Progenitor cell of endocrine pancreas (in vitro differentiated cells): ENCODE results near the gene MTMR12. TPM values are rescaled to one million over a fixed set of nuclear protein-coding genes. Genes with fewer than 3 reads are reported as not detected.

Experiments used
- DNase-seq: peaks from one replicate; pipeline ENCODE4 v3.0.0; 2021; ENCODE audit warnings: low spot score; ENCODE audit not compliant: unreplicated experiment
- H3K27ac Mint-ChIP-seq: 2 replicates; pipeline ENCODE4 v1.8.0; 2021; ENCODE audit warnings: mild to moderate bottlenecking, moderate library complexity, mixed read lengths
- H3K27me3 Mint-ChIP-seq: 2 replicates; pipeline ENCODE4 v1.8.0; 2021; ENCODE audit warnings: mixed read lengths
- H3K36me3 Mint-ChIP-seq: 2 replicates; pipeline ENCODE4 v1.8.0; 2022; ENCODE audit warnings: mixed read lengths; ENCODE audit not compliant: insufficient read depth
- H3K4me1 Mint-ChIP-seq: 2 replicates; pipeline ENCODE4 v1.8.0; 2021; ENCODE audit warnings: low read depth, mixed read lengths
- H3K4me3 Mint-ChIP-seq: 2 replicates; pipeline ENCODE4 v1.8.0; 2021; ENCODE audit warnings: low read depth, mild to moderate bottlenecking, moderate library complexity, mixed read lengths
- H3K9me3 Mint-ChIP-seq: 2 replicates; pipeline ENCODE4 v1.8.0; 2021; ENCODE audit warnings: low read depth, mixed read lengths
- CTCF ChIP-seq: fragments of 200-600 bp; sonication (generic); IDR thresholded peaks from one replicate; pipeline ENCODE4 v1.5.0; 2021; ENCODE audit warnings: antibody characterized with exemption, mild to moderate bottlenecking; ENCODE audit not compliant: unreplicated experiment
- long read RNA-seq: library from polyadenylated mRNA; unstranded; transcript quantifications from one replicate; pipeline ENCODE4 v2.0.0, GENCODE V29; 2020
- total RNA-seq: library from RNA; stranded (reverse); gene quantifications from 2 replicates; pipeline ENCODE4 v1.2.1, GENCODE V29; 2021

Gene MTMR12
- total RNA-seq = 30.6 and 30.9 TPM in 2 replicates
- long read RNA-seq, full-length matches to known transcripts = 4 of 15 reads
- long read RNA-seq, partial matches to known transcripts = 0 of 15 reads
- long read RNA-seq, other reads (novel, unspliced or antisense) = 11 of 15 reads

GRCh38 chr5:32312595-32313332, at the start of gene MTMR12:
Gene MTMR12, minus strand, starts transcription at chr5:32312939. Its CDS starts 101 bp downstream, at chr5:32312838.
- H3K27ac Mint-ChIP-seq = peak within 1 kb of the TSS; percentile 97
- H3K27me3 Mint-ChIP-seq = no peaks in the 10 kb centered on the region
- TF ChIP-seq CTCF = no peak
- peaks cover 4% of the 10 kb centered on the region for H3K36me3 Mint-ChIP-seq
- H3K4me3 Mint-ChIP-seq = peak within 1 kb of the TSS; percentile 90
- peak; percentile 99 for DNase-seq
- no peaks in the 10 kb centered on the region for H3K9me3 Mint-ChIP-seq
- H3K4me1 Mint-ChIP-seq = peaks cover 29% of the 10 kb centered on the region

GRCh38 chr5:32362527-32362926, 49.8 kb upstream of the MTMR12 start:
- H3K36me3 Mint-ChIP-seq = peaks cover 29% of the 10 kb centered on the region
- no peak overlapping the region for H3K4me3 Mint-ChIP-seq
- no peaks in the 10 kb centered on the region for H3K4me1 Mint-ChIP-seq
- H3K27ac Mint-ChIP-seq = no peak overlapping the region
- TF ChIP-seq CTCF = no peak
- DNase-seq = no peak
- H3K9me3 Mint-ChIP-seq = no peaks in the 10 kb centered on the region
- no peaks in the 10 kb centered on the region for H3K27me3 Mint-ChIP-seq

- Mint-ChIP-seq H3K36me3 (peaks cover 34% of the 10 kb centered on the region), H3K9me3 (no peaks in the 10 kb centered on the region), H3K27ac (peak overlapping the region; percentile 5), H3K4me3 (no peak overlapping the region), H3K27me3 (no peaks in the 10 kb centered on the region), H3K4me1 (no peaks in the 10 kb centered on the region)
- DNase-seq = no peak
- TF ChIP-seq CTCF = no peak
Observed at GRCh38 chr5:32360906-32361305, 48.2 kb upstream of the MTMR12 start.

GRCh38 chr5:32358611-32359010, 45.9 kb upstream of the MTMR12 start:
- DNase-seq = no peak
- peaks cover 41% of the 10 kb centered on the region for H3K36me3 Mint-ChIP-seq
- no peak overlapping the region for H3K4me3 Mint-ChIP-seq
- H3K27ac Mint-ChIP-seq = no peak overlapping the region
- H3K4me1 Mint-ChIP-seq = no peaks in the 10 kb centered on the region
- no peaks in the 10 kb centered on the region for H3K27me3 Mint-ChIP-seq
- no peaks in the 10 kb centered on the region for H3K9me3 Mint-ChIP-seq
- no peak for TF ChIP-seq CTCF

GRCh38 chr5:32357658-32358057, 44.9 kb upstream of the MTMR12 start:
- no peak for DNase-seq
- no peak for TF ChIP-seq CTCF
- Mint-ChIP-seq H3K4me1 (no peaks in the 10 kb centered on the region), H3K36me3 (peaks cover 38% of the 10 kb centered on the region), H3K9me3 (no peaks in the 10 kb centered on the region), H3K4me3 (no peak overlapping the region), H3K27me3 (no peaks in the 10 kb centered on the region), H3K27ac (no peak overlapping the region)
